ENCODE results near the gene SLC26A2. TPM values are rescaled to one million over a fixed set of nuclear protein-coding genes. Genes with fewer than 3 reads are reported as not detected.

SLC26A2 gene
- total and polyA plus RNA-seq, 4 experiments from 2014 or later: 1.4 to 14.3 (median 9.1) TPM

GRCh38 chr5:149932445-149933350 lies 27.9 kb upstream of the SLC26A2 start:
- no peaks in the 10 kb centered on the region for H3K9me3 Mint-ChIP-seq
- no peaks in the 10 kb centered on the region for H3K4me1 ChIP-seq (ENCODE audit: insufficient read depth, low read length)
- no peak overlapping the region for H3K27ac ChIP-seq (ENCODE audit: low read depth, low read length)
- H3K9me3 ChIP-seq (ENCODE audit: control insufficient read depth in 1 of 2, low read length in 2 of 2): no peaks in the 10 kb centered on the region
- no peaks in the 10 kb centered on the region for H3K36me3 Mint-ChIP-seq
- DNase-seq: no peak
- H3K4me3 Mint-ChIP-seq: no peak overlapping the region
- H3K4me3 ChIP-seq (ENCODE audit: low read length in 2 of 2): no peak overlapping the region
- H3K27me3 ChIP-seq (ENCODE audit: insufficient read depth, low read length): no peaks in the 10 kb centered on the region
- peaks cover 8 to 20% of the 10 kb centered on the region in 2 donors for H3K27me3 Mint-ChIP-seq
- intact Hi-C loops (cut with micrococcal nuclease): no loop called here
- ChIA-PET POLR2A (ENCODE audit: partially characterized antibody) (no interaction called here), CTCF (ENCODE audit: partially characterized antibody) (no interaction called here)
- H3K36me3 ChIP-seq (ENCODE audit: insufficient read depth, low read length): no peaks in the 10 kb centered on the region
- H3K4me1 Mint-ChIP-seq: no peaks in the 10 kb centered on the region
- no peak overlapping the region for H3K27ac Mint-ChIP-seq

GRCh38 chr5:149935431-149935901 lies 25.1 kb upstream of the SLC26A2 start:
- Histone ChIP-seq H3K27ac (ENCODE audit: low read depth, low read length) (no peak overlapping the region), H3K9me3 (ENCODE audit: control insufficient read depth in 1 of 2, low read length in 2 of 2) (no peaks in the 10 kb centered on the region), H3K4me1 (ENCODE audit: insufficient read depth, low read length) (no peaks in the 10 kb centered on the region), H3K27me3 (ENCODE audit: insufficient read depth, low read length) (no peaks in the 10 kb centered on the region), H3K4me3 (ENCODE audit: low read length in 2 of 2) (no peak overlapping the region), H3K36me3 (ENCODE audit: insufficient read depth, low read length) (no peaks in the 10 kb centered on the region)
- no peak overlapping the region for H3K27ac Mint-ChIP-seq
- H3K36me3 Mint-ChIP-seq: no peaks in the 10 kb centered on the region
- no peaks in the 10 kb centered on the region for H3K9me3 Mint-ChIP-seq
- H3K4me3 Mint-ChIP-seq: no peak overlapping the region
- DNase-seq: no peak
- CTCF ChIA-PET (ENCODE audit: partially characterized antibody): interaction anchor here (1.0 kb wide), 1 partner anchor 493 kb away, joined by 3 read pairs; no protein-coding TSS in a partner anchor
- H3K4me1 Mint-ChIP-seq: no peaks in the 10 kb centered on the region
- POLR2A ChIA-PET (ENCODE audit: partially characterized antibody): no interaction called here
- H3K27me3 Mint-ChIP-seq: peaks cover 6 to 17% of the 10 kb centered on the region in 2 donors
- intact Hi-C loops (cut with micrococcal nuclease): no loop called here

DNA sequence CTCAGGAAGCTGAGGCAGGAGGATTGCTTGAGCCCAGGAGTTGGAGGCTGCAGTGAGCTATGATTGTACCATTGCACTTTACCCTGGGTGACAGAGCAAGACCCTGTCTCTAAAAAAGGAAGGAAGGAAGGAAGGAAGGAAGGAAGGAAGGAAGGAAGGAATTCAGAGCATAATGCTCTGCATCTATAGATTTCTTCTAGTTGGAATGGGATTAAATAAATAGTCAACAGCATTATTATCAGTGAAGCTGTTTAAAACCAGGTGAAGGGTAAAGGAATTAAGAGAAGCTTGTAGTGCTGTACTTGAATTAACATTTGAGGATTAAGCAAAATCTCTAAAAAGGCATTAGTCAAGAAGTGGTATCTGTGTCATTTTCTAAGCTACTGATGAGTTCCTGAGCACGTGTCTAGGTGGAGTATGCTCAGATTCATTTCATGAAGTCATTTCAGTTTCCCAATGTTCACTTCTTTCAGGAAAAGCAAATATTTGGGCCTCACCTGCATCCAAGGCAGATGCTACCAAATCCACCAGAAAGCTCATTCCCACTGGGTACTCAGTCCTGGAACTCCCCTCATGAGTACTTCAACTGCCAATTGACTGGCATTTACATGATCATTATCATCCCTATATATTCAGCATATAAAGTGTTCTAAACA lies 24.4 kb upstream of the SLC26A2 start:
- Histone ChIP-seq H3K27me3 (ENCODE audit: insufficient read depth, low read length) (no peaks in the 10 kb centered on the region), H3K4me3 (ENCODE audit: low read length in 2 of 2) (no peak overlapping the region), H3K4me1 (ENCODE audit: insufficient read depth, low read length) (no peaks in the 10 kb centered on the region), H3K9me3 (ENCODE audit: control insufficient read depth in 1 of 2, low read length in 2 of 2) (no peaks in the 10 kb centered on the region), H3K27ac (ENCODE audit: low read depth, low read length) (no peak overlapping the region), H3K36me3 (ENCODE audit: insufficient read depth, low read length) (no peaks in the 10 kb centered on the region)
- no peak for DNase-seq
- H3K9me3 Mint-ChIP-seq: no peaks in the 10 kb centered on the region
- H3K4me1 Mint-ChIP-seq: no peaks in the 10 kb centered on the region
- no peaks in the 10 kb centered on the region for H3K36me3 Mint-ChIP-seq
- CTCF ChIA-PET (ENCODE audit: partially characterized antibody): interaction anchor here (1.0 kb wide), 1 partner anchor 494 kb away, joined by 3 read pairs; no protein-coding TSS in a partner anchor
- POLR2A ChIA-PET (ENCODE audit: partially characterized antibody): no interaction called here
- H3K27ac Mint-ChIP-seq: no peak overlapping the region
- no peak overlapping the region for H3K4me3 Mint-ChIP-seq
- peaks cover 6 to 14% of the 10 kb centered on the region in 2 donors for H3K27me3 Mint-ChIP-seq
- intact Hi-C loops (cut with micrococcal nuclease): no loop called here

GRCh38 chr5:149936700-149937091 lies 23.9 kb upstream of the SLC26A2 start:
- ChIA-PET POLR2A (ENCODE audit: partially characterized antibody) (no interaction called here), CTCF (ENCODE audit: partially characterized antibody) (no interaction called here)
- H3K9me3 ChIP-seq (ENCODE audit: control insufficient read depth in 1 of 2, low read length in 2 of 2): no peaks in the 10 kb centered on the region
- no peak for DNase-seq
- peaks cover 4 to 12% of the 10 kb centered on the region in 2 donors for H3K27me3 Mint-ChIP-seq
- H3K27me3 ChIP-seq (ENCODE audit: insufficient read depth, low read length): no peaks in the 10 kb centered on the region
- H3K36me3 Mint-ChIP-seq: no peaks in the 10 kb centered on the region
- H3K4me1 Mint-ChIP-seq: no peaks in the 10 kb centered on the region
- no peak overlapping the region for H3K4me3 Mint-ChIP-seq
- no peak overlapping the region for H3K4me3 ChIP-seq (ENCODE audit: low read length in 2 of 2)
- intact Hi-C loops (cut with micrococcal nuclease): no loop called here
- H3K4me1 ChIP-seq (ENCODE audit: insufficient read depth, low read length): no peaks in the 10 kb centered on the region
- no peak overlapping the region for H3K27ac ChIP-seq (ENCODE audit: low read depth, low read length)
- H3K27ac Mint-ChIP-seq: no peak overlapping the region
- no peaks in the 10 kb centered on the region for H3K9me3 Mint-ChIP-seq
- no peaks in the 10 kb centered on the region for H3K36me3 ChIP-seq (ENCODE audit: insufficient read depth, low read length)

DNA sequence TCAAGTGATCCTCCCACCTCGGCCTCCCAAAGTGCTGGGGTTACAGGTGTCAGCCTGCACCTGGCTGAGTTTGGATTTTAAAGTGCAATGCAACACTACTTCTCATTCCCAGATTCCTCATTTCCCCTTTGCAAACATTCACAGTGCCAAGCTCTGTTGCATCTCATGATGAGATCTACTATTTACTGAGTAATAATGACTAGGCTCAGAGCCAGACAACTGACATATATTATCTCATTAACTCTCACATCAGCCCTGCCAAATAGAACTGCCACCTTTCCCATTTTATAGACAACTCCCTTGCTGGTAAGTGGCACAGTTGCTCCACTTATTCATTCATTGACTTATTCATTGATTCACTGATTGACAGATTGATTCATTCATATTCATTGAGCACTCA lies 22.9 kb upstream of the SLC26A2 start:
- H3K4me3 Mint-ChIP-seq: no peak overlapping the region
- no peaks in the 10 kb centered on the region for H3K9me3 ChIP-seq (ENCODE audit: control insufficient read depth in 1 of 2, low read length in 2 of 2)
- DNase-seq: no peak
- no peaks in the 10 kb centered on the region for H3K4me1 Mint-ChIP-seq
- intact Hi-C loops (cut with micrococcal nuclease): no loop called here
- H3K36me3 Mint-ChIP-seq: no peaks in the 10 kb centered on the region
- H3K27me3 Mint-ChIP-seq: peaks cover 1 to 4% of the 10 kb centered on the region in 2 donors
- ChIA-PET CTCF (ENCODE audit: partially characterized antibody) (no interaction called here), POLR2A (ENCODE audit: partially characterized antibody) (no interaction called here)
- H3K4me3 ChIP-seq (ENCODE audit: low read length in 2 of 2): no peak overlapping the region
- no peaks in the 10 kb centered on the region for H3K9me3 Mint-ChIP-seq
- no peaks in the 10 kb centered on the region for H3K27me3 ChIP-seq (ENCODE audit: insufficient read depth, low read length)
- H3K36me3 ChIP-seq (ENCODE audit: insufficient read depth, low read length): no peaks in the 10 kb centered on the region
- H3K4me1 ChIP-seq (ENCODE audit: insufficient read depth, low read length): no peaks in the 10 kb centered on the region
- H3K27ac Mint-ChIP-seq: no peak overlapping the region
- H3K27ac ChIP-seq (ENCODE audit: low read depth, low read length): no peak overlapping the region

- no peaks in the 10 kb centered on the region for H3K9me3 Mint-ChIP-seq
- intact Hi-C loops (cut with micrococcal nuclease): no loop called here
These were observed 22.3 kb upstream of the SLC26A2 start for GRCh38 chr5:149938279-149938678.

GRCh38 chr5:149938791-149939358 lies 21.7 kb upstream of the SLC26A2 start:
- no peaks in the 10 kb centered on the region for H3K4me1 Mint-ChIP-seq
- no peak for DNase-seq
- H3K27ac Mint-ChIP-seq: no peak overlapping the region
- CTCF ChIA-PET (ENCODE audit: partially characterized antibody): interaction anchor here (1.2 kb wide), 1 partner anchor 52 kb away, joined by 3 read pairs; no protein-coding TSS in a partner anchor
- H3K9me3 Mint-ChIP-seq: no peaks in the 10 kb centered on the region
- no peak overlapping the region for H3K4me3 Mint-ChIP-seq
- no peaks in the 10 kb centered on the region for H3K36me3 Mint-ChIP-seq
- Histone ChIP-seq H3K27me3 (ENCODE audit: insufficient read depth, low read length) (no peaks in the 10 kb centered on the region), H3K36me3 (ENCODE audit: insufficient read depth, low read length) (no peaks in the 10 kb centered on the region), H3K4me3 (ENCODE audit: low read length in 2 of 2) (no peak overlapping the region), H3K27ac (ENCODE audit: low read depth, low read length) (no peak overlapping the region), H3K9me3 (ENCODE audit: control insufficient read depth in 1 of 2, low read length in 2 of 2) (no peaks in the 10 kb centered on the region), H3K4me1 (ENCODE audit: insufficient read depth, low read length) (no peaks in the 10 kb centered on the region)
- POLR2A ChIA-PET (ENCODE audit: partially characterized antibody): no interaction called here
- peaks cover 1 to 4% of the 10 kb centered on the region in 2 donors for H3K27me3 Mint-ChIP-seq
- intact Hi-C loops (cut with micrococcal nuclease): no loop called here

More at GRCh38 chr5:149938279-149938678, 22.3 kb upstream of the SLC26A2 start:
- Histone ChIP-seq H3K27me3 (ENCODE audit: insufficient read depth, low read length) (no peaks in the 10 kb centered on the region), H3K36me3 (ENCODE audit: insufficient read depth, low read length) (no peaks in the 10 kb centered on the region), H3K9me3 (ENCODE audit: control insufficient read depth in 1 of 2, low read length in 2 of 2) (no peaks in the 10 kb centered on the region), H3K4me3 (ENCODE audit: low read length in 2 of 2) (no peak overlapping the region), H3K27ac (ENCODE audit: low read depth, low read length) (no peak overlapping the region), H3K4me1 (ENCODE audit: insufficient read depth, low read length) (no peaks in the 10 kb centered on the region)
- H3K27me3 Mint-ChIP-seq: peaks cover 1 to 4% of the 10 kb centered on the region in 2 donors
- no peak overlapping the region for H3K27ac Mint-ChIP-seq
- DNase-seq: no peak
- H3K36me3 Mint-ChIP-seq: no peaks in the 10 kb centered on the region
- no peaks in the 10 kb centered on the region for H3K4me1 Mint-ChIP-seq
- ChIA-PET CTCF (ENCODE audit: partially characterized antibody) (no interaction called here), POLR2A (ENCODE audit: partially characterized antibody) (no interaction called here)
- no peak overlapping the region for H3K4me3 Mint-ChIP-seq

Measured in CD4-positive, alpha-beta memory T cell (primary cell).